COLO829 (cell line): ENCODE data around the gene ACADL.

Source experiments
- DNase-seq: peaks from one replicate; pipeline ENCODE4 v3.0.0; 2012; ENCODE audit warnings: low spot score

The ACADL gene

GRCh38 chr2:210224941-210225672 lies at the start of gene ACADL:
Gene ACADL (minus strand): TSS chr2:210225447. CDS start chr2:210225263, 184 bp downstream.
- DNase-seq: no peak

- no peak for DNase-seq
These were observed 46.1 kb upstream of the ACADL start for GRCh38 chr2:210271300-210271699.

GRCh38 chr2:210269148-210269547 lies 43.9 kb upstream of the ACADL start:
- no peak for DNase-seq

GRCh38 chr2:210268281-210268680 lies 43.0 kb upstream of the ACADL start:
- no peak for DNase-seq

GRCh38 chr2:210267698-210268097 lies 42.5 kb upstream of the ACADL start:
- no peak for DNase-seq

- no peak for DNase-seq
These were observed 39.0 kb upstream of the ACADL start for GRCh38 chr2:210264282-210264681.

- no peak for DNase-seq
These were observed 38.6 kb upstream of the ACADL start for GRCh38 chr2:210263841-210264240.

GRCh38 chr2:210262036-210262435 lies 36.8 kb upstream of the ACADL start:
- DNase-seq: no peak

- DNase-seq: no peak
These were observed 34.4 kb upstream of the ACADL start for GRCh38 chr2:210259687-210260086.

- no peak for DNase-seq
These were observed 27.7 kb upstream of the ACADL start for GRCh38 chr2:210252699-210253606.

GRCh38 chr2:210250622-210251021 lies 25.4 kb upstream of the ACADL start:
- DNase-seq: no peak

- no peak for DNase-seq
These were observed 8.2 kb upstream of the ACADL start for GRCh38 chr2:210233487-210233886.

GRCh38 chr2:210230984-210231383 lies 5.7 kb upstream of the ACADL start:
- no peak for DNase-seq

- no peak for DNase-seq
These were observed 5.3 kb upstream of the ACADL start for GRCh38 chr2:210230518-210230917.

GRCh38 chr2:210228586-210228985 lies 3.3 kb upstream of the ACADL start:
- no peak for DNase-seq

- no peak for DNase-seq
These were observed 2.2 kb upstream of the ACADL start for GRCh38 chr2:210227290-210228088.

GRCh38 chr2:210226223-210226622 lies 976 bp upstream of the ACADL start:
- no peak for DNase-seq

- DNase-seq: no peak
These were observed 681 bp downstream of the ACADL start for GRCh38 chr2:210224591-210224940.

- DNase-seq: no peak
These were observed 10.1 kb downstream of the ACADL start for GRCh38 chr2:210215120-210215519.

- DNase-seq: no peak
These were observed 15.1 kb downstream of the ACADL start for GRCh38 chr2:210210185-210210584.

- DNase-seq: no peak
These were observed 17.3 kb downstream of the ACADL start for GRCh38 chr2:210207929-210208328.

- DNase-seq: no peak
These were observed 21.7 kb downstream of the ACADL start for GRCh38 chr2:210203558-210203957.

GRCh38 chr2:210203147-210203546 lies 22.1 kb downstream of the ACADL start:
- DNase-seq: no peak
